Natural killer cell treated with Interleukin-12 subunit alpha and Interleukin-12 subunit beta and Interleukin-15 and Interleukin-18, amount 100 ng/mL, for 72 hours (primary cell): ENCODE results near the gene ITGAE. TPM values are rescaled to one million over a fixed set of nuclear protein-coding genes. Genes with fewer than 3 reads are reported as not detected.

ENCODE experiments used
- ATAC-seq, 2 donors: fragments of 150-1000 bp; cut with Tn5 transposase in 1 of 2; sonication (Bioruptor Pico), chemical (Tn5 transposase) in 1 of 2; 2 replicates each; pipeline ENCODE4 v1.10.0; 2021
- DNase-seq: peaks from one replicate; pipeline ENCODE4 v3.0.0; 2022; ENCODE audit warnings: low spot score
- H3K27ac Mint-ChIP-seq, 2 donors: 1 replicate in 1 of 2; 2 replicates in 1 of 2; pipeline ENCODE4 v1.8.0; 2022; ENCODE audit warnings: mixed read lengths in 2 of 2, mild to moderate bottlenecking in 1 of 2, moderate library complexity in 1 of 2
- H3K27me3 Mint-ChIP-seq, 2 donors: 1 replicate in 1 of 2; 2 replicates in 1 of 2; pipeline ENCODE4 v1.8.0; 2022; ENCODE audit warnings: mixed read lengths in 2 of 2
- H3K36me3 Mint-ChIP-seq: one replicate; pipeline ENCODE4 v1.8.0; 2022; ENCODE audit warnings: mixed read lengths
- H3K4me1 Mint-ChIP-seq, 2 donors: 1 replicate in 1 of 2; 2 replicates in 1 of 2; pipeline ENCODE4 v1.8.0; 2022; ENCODE audit warnings: low read depth in 2 of 2, mixed read lengths in 2 of 2, mild to moderate bottlenecking in 1 of 2
- H3K4me3 Mint-ChIP-seq: one replicate; pipeline ENCODE4 v1.8.0; 2022; ENCODE audit warnings: mixed read lengths
- H3K9me3 Mint-ChIP-seq: 2 replicates; pipeline ENCODE4 v1.8.0; 2022; ENCODE audit warnings: mixed read lengths
- total RNA-seq, 2 donors: library from RNA; stranded (reverse); gene quantifications; one replicate each; pipeline ENCODE4 v1.2.3, GENCODE V29; 2022

ITGAE gene
- total RNA-seq, 2 donors from 2014 or later = 73.9 to 97.8 TPM

- H3K9me3 Mint-ChIP-seq = peaks cover 7% of the 10 kb centered on the region
- peaks cover 23 to 30% of the 10 kb centered on the region in 2 donors for H3K4me1 Mint-ChIP-seq
- no peaks in the 10 kb centered on the region for H3K27me3 Mint-ChIP-seq
- peak overlapping the region; percentile 48 for H3K4me3 Mint-ChIP-seq
- DNase-seq = no peak
- H3K36me3 Mint-ChIP-seq = peaks cover 8% of the 10 kb centered on the region
- ATAC-seq = no peak
- H3K27ac Mint-ChIP-seq = peak overlapping the region in 1 of 2 donors; percentile 45
Observed at GRCh38 chr17:3755335-3756030, 45.5 kb downstream of the ITGAE start.

- Mint-ChIP-seq H3K27ac (no peak overlapping the region), H3K9me3 (peaks cover 2% of the 10 kb centered on the region), H3K4me1 (peaks cover 19 to 26% of the 10 kb centered on the region in 2 donors), H3K27me3 (no peaks in the 10 kb centered on the region), H3K4me3 (no peak overlapping the region), H3K36me3 (peaks cover 3% of the 10 kb centered on the region)
- DNase-seq (peak; percentile 85), ATAC-seq (peak; percentile 89 to 96)
Observed at GRCh38 chr17:3754458-3755334, 46.3 kb downstream of the ITGAE start.

GRCh38 chr17:3754066-3754457 is 46.9 kb downstream of the ITGAE start:
- peaks cover 17 to 24% of the 10 kb centered on the region in 2 donors for H3K4me1 Mint-ChIP-seq
- ATAC-seq (no peak), DNase-seq (no peak)
- no peaks in the 10 kb centered on the region for H3K36me3 Mint-ChIP-seq
- no peak overlapping the region for H3K4me3 Mint-ChIP-seq
- no peaks in the 10 kb centered on the region for H3K27me3 Mint-ChIP-seq
- H3K9me3 Mint-ChIP-seq = no peaks in the 10 kb centered on the region
- H3K27ac Mint-ChIP-seq = no peak overlapping the region

GRCh38 chr17:3753624-3754023 is 47.4 kb downstream of the ITGAE start:
- H3K4me1 Mint-ChIP-seq = peaks cover 17 to 27% of the 10 kb centered on the region in 2 donors
- no peak overlapping the region for H3K27ac Mint-ChIP-seq
- peaks cover 0 to 3% of the 10 kb centered on the region in 2 donors for H3K27me3 Mint-ChIP-seq
- ATAC-seq (no peak), DNase-seq (no peak)
- no peaks in the 10 kb centered on the region for H3K36me3 Mint-ChIP-seq
- no peak overlapping the region for H3K4me3 Mint-ChIP-seq
- no peaks in the 10 kb centered on the region for H3K9me3 Mint-ChIP-seq

- Mint-ChIP-seq H3K9me3 (no peaks in the 10 kb centered on the region), H3K27ac (no peak overlapping the region), H3K4me1 (peaks cover 9 to 23% of the 10 kb centered on the region in 2 donors), H3K4me3 (no peak overlapping the region), H3K36me3 (no peaks in the 10 kb centered on the region), H3K27me3 (peaks cover 0 to 4% of the 10 kb centered on the region in 2 donors)
- DNase-seq (no peak), ATAC-seq (no peak)
Observed at GRCh38 chr17:3751836-3752235, 49.2 kb downstream of the ITGAE start.

GRCh38 chr17:3750926-3751325 is 50.1 kb downstream of the ITGAE start:
- Mint-ChIP-seq H3K27ac (peak overlapping the region in 1 of 2 donors; percentile 51), H3K27me3 (peaks cover 0 to 4% of the 10 kb centered on the region in 2 donors), H3K9me3 (no peaks in the 10 kb centered on the region), H3K4me3 (peak overlapping the region; percentile 69), H3K4me1 (peaks cover 9 to 23% of the 10 kb centered on the region in 2 donors), H3K36me3 (no peaks in the 10 kb centered on the region)
- DNase-seq (no peak), ATAC-seq (peak in 1 of 2 donors; percentile 67)

- H3K4me1 Mint-ChIP-seq = peaks cover 9 to 23% of the 10 kb centered on the region in 2 donors
- H3K9me3 Mint-ChIP-seq = no peaks in the 10 kb centered on the region
- DNase-seq (no peak), ATAC-seq (no peak)
- H3K27me3 Mint-ChIP-seq = peaks cover 0 to 4% of the 10 kb centered on the region in 2 donors
- peak overlapping the region in 1 of 2 donors; percentile 51 for H3K27ac Mint-ChIP-seq
- H3K36me3 Mint-ChIP-seq = no peaks in the 10 kb centered on the region
- peak overlapping the region; percentile 69 for H3K4me3 Mint-ChIP-seq
Observed at GRCh38 chr17:3750296-3750695, 50.7 kb downstream of the ITGAE start.

- H3K36me3 Mint-ChIP-seq = no peaks in the 10 kb centered on the region
- H3K4me3 Mint-ChIP-seq = peak overlapping the region; percentile 13
- H3K27ac Mint-ChIP-seq = peak overlapping the region; percentile 46 to 51
- peaks cover 0 to 4% of the 10 kb centered on the region in 2 donors for H3K27me3 Mint-ChIP-seq
- peaks cover 9 to 20% of the 10 kb centered on the region in 2 donors for H3K4me1 Mint-ChIP-seq
- H3K9me3 Mint-ChIP-seq = no peaks in the 10 kb centered on the region
- DNase-seq = no peak
- ATAC-seq = no peak
Observed at GRCh38 chr17:3748576-3748975, 52.4 kb downstream of the ITGAE start.

GRCh38 chr17:3747805-3748204 is 53.2 kb downstream of the ITGAE start:
- Mint-ChIP-seq H3K9me3 (no peaks in the 10 kb centered on the region), H3K27ac (peak overlapping the region; percentile 46 to 51), H3K4me1 (peaks cover 9 to 18% of the 10 kb centered on the region in 2 donors), H3K4me3 (no peak overlapping the region), H3K27me3 (peaks cover 0 to 4% of the 10 kb centered on the region in 2 donors), H3K36me3 (no peaks in the 10 kb centered on the region)
- DNase-seq (no peak), ATAC-seq (no peak)

GRCh38 chr17:3745071-3745470 is 55.9 kb downstream of the ITGAE start:
- peaks cover 0 to 4% of the 10 kb centered on the region in 2 donors for H3K27me3 Mint-ChIP-seq
- no peak overlapping the region for H3K27ac Mint-ChIP-seq
- DNase-seq = no peak
- ATAC-seq = no peak
- no peaks in the 10 kb centered on the region for H3K9me3 Mint-ChIP-seq
- peaks cover 9 to 14% of the 10 kb centered on the region in 2 donors for H3K4me1 Mint-ChIP-seq
- no peaks in the 10 kb centered on the region for H3K36me3 Mint-ChIP-seq
- H3K4me3 Mint-ChIP-seq = no peak overlapping the region

GRCh38 chr17:3744014-3744413 is 57.0 kb downstream of the ITGAE start:
- Mint-ChIP-seq H3K36me3 (no peaks in the 10 kb centered on the region), H3K4me1 (peaks cover 19 to 24% of the 10 kb centered on the region in 2 donors), H3K27ac (peak overlapping the region in 1 of 2 donors; percentile 25), H3K4me3 (no peak overlapping the region), H3K27me3 (peaks cover 0 to 4% of the 10 kb centered on the region in 2 donors), H3K9me3 (no peaks in the 10 kb centered on the region)
- DNase-seq = no peak
- no peak for ATAC-seq

- DNase-seq (peak; percentile 74), ATAC-seq (peak; percentile 63 to 76)
- Mint-ChIP-seq H3K4me1 (peaks cover 41 to 42% of the 10 kb centered on the region in 2 donors), H3K4me3 (peak overlapping the region; percentile 70), H3K36me3 (no peaks in the 10 kb centered on the region), H3K27me3 (no peaks in the 10 kb centered on the region), H3K9me3 (no peaks in the 10 kb centered on the region), H3K27ac (peak overlapping the region; percentile 60 to 85)
Observed at GRCh38 chr17:3740611-3741073, 60.3 kb downstream of the ITGAE start.

GRCh38 chr17:3739422-3740124 is 61.4 kb downstream of the ITGAE start:
- H3K4me3 Mint-ChIP-seq = peak overlapping the region; percentile 70
- H3K36me3 Mint-ChIP-seq = no peaks in the 10 kb centered on the region
- no peaks in the 10 kb centered on the region for H3K9me3 Mint-ChIP-seq
- peaks cover 39 to 42% of the 10 kb centered on the region in 2 donors for H3K4me1 Mint-ChIP-seq
- no peaks in the 10 kb centered on the region for H3K27me3 Mint-ChIP-seq
- peak overlapping the region; percentile 47 to 89 for H3K27ac Mint-ChIP-seq
- no peak for ATAC-seq
- no peak for DNase-seq
